HepG2 (cell line): ENCODE measurements around the gene CHST3. TPM values are rescaled to one million over a fixed set of nuclear protein-coding genes. Genes with fewer than 3 reads are reported as not detected.

Source experiments
- ATAC-seq: fragments of 200-7000 bp; cut with Tn5 transposase; 3 replicates; pipeline ENCODE4 v1.9.1; 2020; ENCODE audit warnings: mild to moderate bottlenecking, moderate library complexity
- BruUV-seq: library from RNA; stranded (reverse); fragments of 400-500 nt; replicated peaks from 2 replicates; lab custom pipeline; 2021; lab: Mats Ljungman, UMichigan
- CTCF ChIA-PET: fragments of 300-600 bp; formaldehyde crosslinking; extraction: SDS; loops from one replicate; lab custom pipeline; 2021; ENCODE audit warnings: low total read pairs, inconsistent platforms, low intra/inter-chr PET ratio; lab: Yijun Ruan, JAX
- POLR2A ChIA-PET: fragments of 350-600 bp; sonication (Branson Sonifier 250); formaldehyde crosslinking; loops from one replicate; lab custom pipeline; 2020; ENCODE audit warnings: antibody characterized with exemption, inconsistent platforms; lab: Yijun Ruan, JAX
- DNase-seq: peaks from one replicate; pipeline ENCODE4 v3.0.0-alpha.2; 2015; ENCODE audit warnings: low spot score
- FAIRE-seq: peaks from 3 replicates; lab custom pipeline; 2011; peaks lifted over from hg19 to GRCh38; lab: Jason Lieb, UNC
- H2AFZ ChIP-seq: one replicate; pipeline ENCODE4 v1.6.1; 2011; ENCODE audit warnings: low read length, inconsistent platforms
- H3K27ac ChIP-seq: fragments of 300-600 bp; 3 replicates; pipeline ENCODE4 v1.8.0; 2011; ENCODE audit warnings: mixed run types, mild to moderate bottlenecking, mixed read lengths, low read length, inconsistent platforms; ENCODE audit not compliant: insufficient read depth; ENCODE audit errors: extremely low read length
- H3K27me3 ChIP-seq, 2 experiments: fragments of 200-600 bp in 1 of 2; 2 replicates in 1 of 2; 3 replicates in 1 of 2; pipeline versions ENCODE4 v1.6.0 to v1.8.0; 2011; ENCODE audit warnings: low read length in 2 of 2, mild to moderate bottlenecking in 2 of 2, moderate library complexity in 2 of 2, inconsistent platforms in 1 of 2; ENCODE audit not compliant: insufficient read depth in 2 of 2, control insufficient read depth in 1 of 2
- H3K36me3 ChIP-seq, 2 experiments: fragments of 200-600 bp in 1 of 2; replicated peaks in 1 of 2; 2 replicates in 1 of 2; 3 replicates in 1 of 2; pipeline versions ENCODE4 v1.5.1 to v1.8.0; 2011; ENCODE audit warnings: low read length in 2 of 2, inconsistent platforms in 1 of 2; ENCODE audit not compliant: insufficient read depth in 2 of 2, control insufficient read depth in 1 of 2
- H3K4me1 ChIP-seq: 2 replicates; pipeline ENCODE4 v1.5.1; 2012; ENCODE audit warnings: low read length, inconsistent platforms; ENCODE audit not compliant: insufficient read depth
- H3K4me2 ChIP-seq: 2 replicates; pipeline ENCODE4 v1.6.0; 2011; ENCODE audit warnings: low read depth, low read length, inconsistent platforms
- H3K4me3 ChIP-seq, 3 experiments: fragments of 200-600 bp in 1 of 3; sonication (generic), shearing (Covaris generic) in 1 of 3; replicated peaks in 1 of 3; 2 replicates each; pipeline ENCODE4 v1.5.1; 2011 to 2016; ENCODE audit warnings: low read length in 3 of 3, inconsistent platforms in 2 of 3, low read depth in 2 of 3, mild to moderate bottlenecking in 2 of 3, control low read depth in 1 of 3, mixed read lengths in 1 of 3; ENCODE audit not compliant: insufficient read depth in 1 of 3
- H3K79me2 ChIP-seq: one replicate; pipeline ENCODE4 v1.6.1; 2011; ENCODE audit warnings: low read length, inconsistent platforms; ENCODE audit not compliant: insufficient read depth
- H3K9ac ChIP-seq: 2 replicates; pipeline ENCODE4 v1.6.0; 2011; ENCODE audit warnings: mild to moderate bottlenecking, low read depth, low read length, inconsistent platforms; ENCODE audit not compliant: insufficient read depth
- H3K9me3 ChIP-seq: 2 replicates; pipeline ENCODE4 v1.5.1; 2012; ENCODE audit warnings: mild to moderate bottlenecking, low read length
- H4K20me1 ChIP-seq: 2 replicates; pipeline ENCODE4 v1.6.0; 2011; ENCODE audit warnings: inconsistent platforms, mild to moderate bottlenecking, low read length, moderate library complexity; ENCODE audit not compliant: insufficient read depth
- CBX5 ChIP-seq: sonication (generic); formaldehyde crosslinking; IDR thresholded peaks from 2 replicates; pipeline ENCODE4 v1.4.0; 2020; ENCODE audit warnings: missing genetic modification reagents, borderline replicate concordance
- CEBPG ChIP-seq: IDR thresholded peaks from 2 replicates; pipeline ENCODE4 v1.6.1; 2016
- MBNL3 ChIP-seq: fragments of 250-450 bp; sonication (Bioruptor Pico); conservative IDR thresholded peaks from 2 replicates; pipeline ENCODE4 v1.8.0; 2022; ENCODE audit warnings: mild to moderate bottlenecking, inconsistent platforms
- NFE2L1 ChIP-seq: sonication (generic); formaldehyde crosslinking; IDR thresholded peaks from 2 replicates; pipeline ENCODE4 v1.4.0; 2020; ENCODE audit warnings: missing genetic modification reagents, mild to moderate bottlenecking, borderline replicate concordance
- RAD51 ChIP-seq: fragments of 450-650 bp; IDR thresholded peaks from 2 replicates; pipeline ENCODE4 v1.6.1; 2016; ENCODE audit warnings: borderline replicate concordance
- ZNF17 ChIP-seq: sonication (generic); formaldehyde crosslinking; IDR thresholded peaks from 2 replicates; pipeline ENCODE4 v1.5.0; 2020; ENCODE audit warnings: mild to moderate bottlenecking, missing genetic modification reagents
- ZNF556 ChIP-seq: sonication (generic); formaldehyde crosslinking; IDR thresholded peaks from 2 replicates; pipeline ENCODE4 v1.4.0; 2020; ENCODE audit warnings: mild to moderate bottlenecking, missing genetic modification reagents, borderline replicate concordance
- ZNF567 ChIP-seq: sonication (generic); formaldehyde crosslinking; IDR thresholded peaks from 2 replicates; pipeline ENCODE4 v1.8.1; 2023; ENCODE audit warnings: mild to moderate bottlenecking, missing genetic modification reagents, borderline replicate concordance
- WGBS: methylation state at CpG from one replicate; pipeline ENCODE4 v1.1.6; 2017; ENCODE audit warnings: low lambda C conversion rate; 5-methylcytosine and 5-hydroxymethylcytosine counted together
- in situ Hi-C: cut with HindIII; loops from 2 replicates; pipeline ENCODE4 v1.10.0; 2017; ENCODE audit warnings: low pct_unique_long_range_greater_than_20kb; ENCODE audit not compliant: extremely low pct_ligation_motif_present
- intact Hi-C: fragments of 100-400 bp; cut with micrococcal nuclease; formaldehyde crosslinking; loops from one replicate; pipeline ENCODE4 v1.10.0; 2022; ENCODE audit not compliant: unreplicated experiment
- polyA plus RNA-seq, 8 experiments: library from polyadenylated mRNA; depleted of rRNA in 3 of 8; stranded (reverse) in 7 of 8; unstranded in 1 of 8; fragments of >200 nt; fragmentation: Illumina TruSeq in 4 of 8; extraction: Trizol in 4 of 8; gene quantifications; 2 replicates each; pipeline versions ENCODE4 v1.2.1 to v1.2.3, GENCODE V29; 2011 to 2016; ENCODE audit warnings: low read depth in 4 of 8, missing spikeins in 1 of 8, mixed read lengths in 1 of 8; ENCODE audit not compliant: insufficient read depth in 1 of 8
- total RNA-seq, 5 experiments: library from RNA; depleted of rRNA; stranded (reverse); fragments of >200 nt; fragmentation: Illumina TruSeq; extraction: Trizol; gene quantifications; 2 replicates each; pipeline ENCODE4 v1.2.3, GENCODE V29; 2016; ENCODE audit warnings: low read depth in 1 of 5
- TF ChIP-seq, protein P1 (sequence below): fragments of 450-650 bp; IDR thresholded peaks from 2 replicates; pipeline ENCODE4 v1.6.1; 2017
- TF ChIP-seq, protein P2 (sequence below): sonication (generic); formaldehyde crosslinking; IDR thresholded peaks from 2 replicates; pipeline ENCODE4 v1.4.0; 2020; ENCODE audit warnings: missing genetic modification reagents, borderline replicate concordance

The CHST3 gene
- total and polyA plus RNA-seq, 2 of the 13 experiments (the other 11 are each of a cell fraction or from before 2014, with no cell fraction given): 7.2 to 18.7 TPM

DNA sequence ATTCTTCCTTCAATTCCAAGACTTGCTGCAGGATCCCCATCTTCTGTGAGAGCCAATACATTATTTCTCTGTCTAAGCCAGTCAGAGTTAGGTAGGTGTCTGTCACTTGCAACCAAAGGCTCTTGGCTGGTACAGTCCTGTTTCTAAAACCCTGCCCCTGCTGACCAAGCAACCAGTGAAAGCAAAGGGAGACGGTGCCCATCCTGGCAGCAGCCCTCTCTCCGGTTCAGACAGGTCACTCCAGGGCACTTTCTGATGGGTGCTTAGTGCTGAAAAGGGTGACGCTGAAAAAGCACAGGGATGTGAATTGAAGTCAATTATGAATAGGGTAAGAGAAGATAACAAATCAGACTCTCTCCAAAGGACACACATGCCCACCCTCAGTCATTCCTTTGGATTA lies 86.7 kb downstream of the CHST3 start:
- TF ChIP-seq MBNL3 (CRISPR knock-in tag) (no peak), ZNF17 (CRISPR knock-in tag) (no peak)
- ChIA-PET CTCF (no interaction called here), POLR2A (interaction anchor here (3.9 kb wide), 1 partner anchor 95 kb away, joined by 30 read pairs; no protein-coding TSS in a partner anchor)
- Histone ChIP-seq H3K27ac (no peak overlapping the region), H3K36me3 (no peaks in the 10 kb centered on the region), H3K27me3 (no peaks in the 10 kb centered on the region), H3K9ac (no peak overlapping the region), H3K79me2 (no peaks in the 10 kb centered on the region), H3K4me3 (no peak overlapping the region), H4K20me1 (no peaks in the 10 kb centered on the region), H2AFZ (no peak overlapping the region), H3K4me1 (peaks cover 71% of the 10 kb centered on the region), H3K4me2 (no peak overlapping the region), H3K9me3 (peaks cover 5% of the 10 kb centered on the region; the same call in 1 of the 2 replicates)
- DNase-seq (no peak), ATAC-seq (no peak), FAIRE-seq (no peak)
- 14% methylated on average over 3 of the region's 3 CpGs for WGBS
- in situ Hi-C loops: no loop called here
- BruUV-seq: no TSS peak
- intact Hi-C loops: no loop called here

DNA sequence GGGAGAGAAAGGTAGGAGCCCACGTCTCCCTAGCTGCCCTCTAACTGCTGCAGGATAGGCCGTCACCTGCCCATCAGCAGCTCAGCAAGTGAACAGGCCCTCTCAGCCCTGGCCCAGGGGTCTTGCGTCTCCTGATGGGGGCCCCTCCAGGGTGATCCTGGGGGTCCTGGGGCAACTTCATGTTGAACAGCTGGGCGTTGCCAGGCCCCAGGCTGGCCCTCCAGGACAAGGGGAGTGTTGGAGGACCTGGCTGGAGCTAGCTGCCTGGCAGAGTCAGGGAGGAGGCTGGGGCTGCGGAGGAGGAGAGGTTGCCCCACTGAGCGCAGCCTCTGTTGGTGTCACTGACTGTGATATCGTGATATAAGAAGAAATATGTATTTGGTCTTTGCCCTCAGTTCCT lies 89.5 kb downstream of the CHST3 start:
- Histone ChIP-seq H3K4me2 (no peak overlapping the region), H3K79me2 (no peaks in the 10 kb centered on the region), H3K9ac (no peak overlapping the region), H3K36me3 (no peaks in the 10 kb centered on the region), H3K4me1 (peaks cover 81% of the 10 kb centered on the region), H3K27me3 (no peaks in the 10 kb centered on the region), H3K4me3 (no peak overlapping the region), H3K9me3 (peaks cover 5% of the 10 kb centered on the region; the same call in 1 of the 2 replicates), H3K27ac (no peak overlapping the region), H4K20me1 (no peaks in the 10 kb centered on the region), H2AFZ (no peak overlapping the region)
- whole genome bisulfite sequencing: 72% methylated on average over 2 of the region's 7 CpGs
- POLR2A ChIA-PET: interaction anchor here (0.7 to 2.2 kb wide), 4 partner anchors 9 to 268 kb away, joined by 3 to 5 read pairs (median 4); no protein-coding TSS in a partner anchor
- CTCF ChIA-PET: no interaction called here
- in situ Hi-C loops: no loop called here
- ATAC-seq (no peak), DNase-seq (no peak), FAIRE-seq (no peak)
- intact Hi-C loops: no loop called here
- no peak for TF ChIP-seq ZNF567 (CRISPR knock-in tag)
- TF ChIP-seq ZNF556: no peak
- TF ChIP-seq RAD51: no peak
- TF ChIP-seq, protein P1, sequence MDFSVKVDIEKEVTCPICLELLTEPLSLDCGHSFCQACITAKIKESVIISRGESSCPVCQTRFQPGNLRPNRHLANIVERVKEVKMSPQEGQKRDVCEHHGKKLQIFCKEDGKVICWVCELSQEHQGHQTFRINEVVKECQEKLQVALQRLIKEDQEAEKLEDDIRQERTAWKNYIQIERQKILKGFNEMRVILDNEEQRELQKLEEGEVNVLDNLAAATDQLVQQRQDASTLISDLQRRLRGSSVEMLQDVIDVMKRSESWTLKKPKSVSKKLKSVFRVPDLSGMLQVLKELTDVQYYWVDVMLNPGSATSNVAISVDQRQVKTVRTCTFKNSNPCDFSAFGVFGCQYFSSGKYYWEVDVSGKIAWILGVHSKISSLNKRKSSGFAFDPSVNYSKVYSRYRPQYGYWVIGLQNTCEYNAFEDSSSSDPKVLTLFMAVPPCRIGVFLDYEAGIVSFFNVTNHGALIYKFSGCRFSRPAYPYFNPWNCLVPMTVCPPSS: no peak
- TF ChIP-seq NFE2L1: no peak
- TF ChIP-seq CEBPG (CRISPR knock-in tag): no peak
- TF ChIP-seq CBX5 (CRISPR knock-in tag): no peak
- TF ChIP-seq, protein P2, sequence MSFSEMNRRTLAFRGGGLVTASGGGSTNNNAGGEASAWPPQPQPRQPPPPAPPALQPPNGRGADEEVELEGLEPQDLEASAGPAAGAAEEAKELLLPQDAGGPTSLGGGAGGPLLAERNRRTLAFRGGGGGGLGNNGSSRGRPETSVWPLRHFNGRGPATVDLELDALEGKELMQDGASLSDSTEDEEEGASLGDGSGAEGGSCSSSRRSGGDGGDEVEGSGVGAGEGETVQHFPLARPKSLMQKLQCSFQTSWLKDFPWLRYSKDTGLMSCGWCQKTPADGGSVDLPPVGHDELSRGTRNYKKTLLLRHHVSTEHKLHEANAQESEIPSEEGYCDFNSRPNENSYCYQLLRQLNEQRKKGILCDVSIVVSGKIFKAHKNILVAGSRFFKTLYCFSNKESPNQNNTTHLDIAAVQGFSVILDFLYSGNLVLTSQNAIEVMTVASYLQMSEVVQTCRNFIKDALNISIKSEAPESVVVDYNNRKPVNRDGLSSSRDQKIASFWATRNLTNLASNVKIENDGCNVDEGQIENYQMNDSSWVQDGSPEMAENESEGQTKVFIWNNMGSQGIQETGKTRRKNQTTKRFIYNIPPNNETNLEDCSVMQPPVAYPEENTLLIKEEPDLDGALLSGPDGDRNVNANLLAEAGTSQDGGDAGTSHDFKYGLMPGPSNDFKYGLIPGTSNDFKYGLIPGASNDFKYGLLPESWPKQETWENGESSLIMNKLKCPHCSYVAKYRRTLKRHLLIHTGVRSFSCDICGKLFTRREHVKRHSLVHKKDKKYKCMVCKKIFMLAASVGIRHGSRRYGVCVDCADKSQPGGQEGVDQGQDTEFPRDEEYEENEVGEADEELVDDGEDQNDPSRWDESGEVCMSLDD (CRISPR knock-in tag): no peak
- no TSS peak for BruUV-seq
